GM21737 (cell line): ENCODE measurements around the gene SLC7A5.

Experiments used
- ATAC-seq: cut with Tn5 transposase; IDR thresholded peaks from one replicate; pipeline ENCODE4 v1.9.1; 2021; ENCODE audit warnings: mild to moderate bottlenecking, moderate library complexity; ENCODE audit not compliant: unreplicated experiment

Gene SLC7A5

GRCh38 chr16:87847785-87848675 is 21.3 kb downstream of the SLC7A5 start:
- ATAC-seq: no peak

GRCh38 chr16:87847467-87847784 is 21.9 kb downstream of the SLC7A5 start:
- ATAC-seq: no peak

GRCh38 chr16:87846705-87847466 is 22.4 kb downstream of the SLC7A5 start:
- no peak for ATAC-seq

- no peak for ATAC-seq
Observed at GRCh38 chr16:87845807-87846619, 23.3 kb downstream of the SLC7A5 start.

- ATAC-seq: no peak
Observed at GRCh38 chr16:87845213-87845612, 24.1 kb downstream of the SLC7A5 start.

GRCh38 chr16:87844809-87845208 is 24.5 kb downstream of the SLC7A5 start:
- ATAC-seq: no peak

GRCh38 chr16:87844120-87844733 is 25.1 kb downstream of the SLC7A5 start:
- no peak for ATAC-seq

GRCh38 chr16:87843678-87844105 is 25.6 kb downstream of the SLC7A5 start:
- no peak for ATAC-seq

GRCh38 chr16:87842209-87842869 is 27.0 kb downstream of the SLC7A5 start:
- no peak for ATAC-seq

- ATAC-seq: no peak
Observed at GRCh38 chr16:87841340-87842208, 27.7 kb downstream of the SLC7A5 start.

- ATAC-seq: no peak
Observed at GRCh38 chr16:87840271-87840978, 28.9 kb downstream of the SLC7A5 start.

GRCh38 chr16:87839542-87840270 is 29.6 kb downstream of the SLC7A5 start:
- ATAC-seq: no peak

GRCh38 chr16:87838643-87839541 is 30.4 kb downstream of the SLC7A5 start:
- ATAC-seq: no peak

- no peak for ATAC-seq
Observed at GRCh38 chr16:87837627-87838289, 31.5 kb downstream of the SLC7A5 start.

- no peak for ATAC-seq
Observed at GRCh38 chr16:87836844-87837581, 32.3 kb downstream of the SLC7A5 start.

- ATAC-seq: no peak
Observed at GRCh38 chr16:87836346-87836843, 32.9 kb downstream of the SLC7A5 start.
